H1 (cell line): ENCODE data around the gene LDB1. TPM values are rescaled to one million over a fixed set of nuclear protein-coding genes. Genes with fewer than 3 reads are reported as not detected.

Source experiments
- CTCF ChIA-PET: fragments of 300-600 bp; sonication (Branson Sonifier 250); formaldehyde crosslinking; loops from one replicate; lab custom pipeline; 2021; ENCODE audit not compliant: partially characterized antibody; lab: Charles Lee
- POLR2A ChIA-PET: fragments of 300-600 bp; sonication (Branson Sonifier 250); formaldehyde crosslinking; loops from one replicate; lab custom pipeline; 2021; ENCODE audit warnings: inconsistent platforms; ENCODE audit not compliant: partially characterized antibody; lab: Charles Lee
- DNase-seq, 2 experiments: peaks; one replicate each; pipeline versions ENCODE4 v3.0.0 to v3.0.0-alpha.2; 2010 to 2022; ENCODE audit warnings: low spot score in 2 of 2, low read depth in 1 of 2, mixed read lengths in 1 of 2
- FAIRE-seq: peaks from 2 replicates; lab custom pipeline; 2011; peaks lifted over from hg19 to GRCh38; lab: Jason Lieb, UNC
- H2AFZ ChIP-seq: 2 replicates; pipeline ENCODE4 v1.8.1; 2012; ENCODE audit warnings: low read length, inconsistent platforms
- H2AK5ac ChIP-seq: 2 replicates; pipeline ENCODE4 v1.6.1; 2013; ENCODE audit warnings: low read depth, low read length
- H2BK120ac ChIP-seq: replicated peaks from 2 replicates; pipeline ENCODE3; 2013; ENCODE audit warnings: low read depth, low read length, inconsistent platforms
- H2BK12ac ChIP-seq: 2 replicates; pipeline ENCODE4 v1.6.1; 2013; ENCODE audit warnings: low read depth, low read length
- H2BK15ac ChIP-seq: 2 replicates; pipeline ENCODE4 v1.6.1; 2013; ENCODE audit warnings: low read length
- H2BK20ac ChIP-seq: 2 replicates; pipeline ENCODE4 v1.6.1; 2013; ENCODE audit warnings: low read length
- H2BK5ac ChIP-seq: 2 replicates; pipeline ENCODE4 v1.6.1; 2013; ENCODE audit warnings: low read depth, low read length
- H3K14ac ChIP-seq: 2 replicates; pipeline ENCODE4 v1.6.1; 2013; ENCODE audit warnings: inconsistent platforms; ENCODE audit not compliant: insufficient read length
- H3K18ac ChIP-seq: 2 replicates; pipeline ENCODE4 v1.6.1; 2013; ENCODE audit warnings: low read length; ENCODE audit errors: extremely low read depth
- H3K23ac ChIP-seq: 2 replicates; pipeline ENCODE4 v1.6.1; 2013; ENCODE audit warnings: inconsistent platforms; ENCODE audit not compliant: insufficient read length
- H3K23me2 ChIP-seq: 2 replicates; pipeline ENCODE4 v1.6.1; 2013; ENCODE audit warnings: low read depth, low read length
- H3K27ac ChIP-seq: 2 replicates; pipeline ENCODE4 v1.6.1; 2011; ENCODE audit warnings: low read depth, low read length, inconsistent platforms
- H3K27me3 ChIP-seq, 4 experiments: replicated peaks in 1 of 4; 1 replicate in 1 of 4; 2 replicates in 3 of 4; pipeline versions ENCODE4 v1.6.1 to v1.8.1; 2011 to 2013; ENCODE audit warnings: low read length in 3 of 4, mild to moderate bottlenecking in 3 of 4, inconsistent platforms in 2 of 4, mixed read lengths in 2 of 4, moderate library complexity in 1 of 4; ENCODE audit not compliant: control insufficient read depth in 3 of 4, insufficient read depth in 3 of 4; ENCODE audit errors: extremely low read depth in 1 of 4
- H3K36me3 ChIP-seq, 4 experiments: 2 replicates each; pipeline versions ENCODE4 v1.6.1 to v1.8.1; 2011 to 2013; ENCODE audit warnings: mild to moderate bottlenecking in 4 of 4, low read length in 3 of 4, moderate library complexity in 2 of 4, control low read depth in 1 of 4, inconsistent platforms in 1 of 4; ENCODE audit not compliant: insufficient read depth in 4 of 4, control insufficient read depth in 2 of 4
- H3K4ac ChIP-seq: replicated peaks from 2 replicates; pipeline ENCODE3; 2013; ENCODE audit warnings: low read length, low read depth, mixed read lengths, inconsistent platforms; ENCODE audit not compliant: insufficient read length
- H3K4me1 ChIP-seq, 4 experiments: replicated peaks in 1 of 4; 1 replicate in 1 of 4; 2 replicates in 3 of 4; pipeline versions ENCODE4 v1.6.1 to v1.8.1; 2011 to 2013; ENCODE audit warnings: low read length in 3 of 4, inconsistent platforms in 2 of 4, mixed read lengths in 1 of 4; ENCODE audit not compliant: insufficient read depth in 4 of 4, control insufficient read depth in 3 of 4
- H3K4me2 ChIP-seq, 2 experiments: 2 replicates each; pipeline versions ENCODE4 v1.6.1 to v1.8.1; 2011 to 2013; ENCODE audit warnings: low read depth in 2 of 2, low read length in 2 of 2, control low read depth in 1 of 2, inconsistent platforms in 1 of 2, mild to moderate bottlenecking in 1 of 2; ENCODE audit not compliant: insufficient read depth in 1 of 2
- H3K4me3 ChIP-seq, 4 experiments: fragments of 200-600, 300-600 bp in 1 of 4; sonication (generic), shearing (Covaris generic), sonication (Bioruptor Twin) in 1 of 4; 2 replicates each; pipeline versions ENCODE4 v1.5.1 to v1.8.1; 2011 to 2016; ENCODE audit warnings: low read length in 4 of 4, low read depth in 3 of 4, control low read depth in 2 of 4, inconsistent platforms in 2 of 4, mild to moderate bottlenecking in 2 of 4, mixed read lengths in 1 of 4, moderate library complexity in 1 of 4; ENCODE audit not compliant: insufficient read depth in 2 of 4; ENCODE audit errors: extremely low read depth in 1 of 4
- H3K56ac ChIP-seq: replicated peaks from 2 replicates; pipeline ENCODE3; 2013; ENCODE audit warnings: low read depth, mild to moderate bottlenecking, mixed read lengths, low read length, inconsistent platforms; ENCODE audit not compliant: insufficient read length
- H3K79me1 ChIP-seq: 2 replicates; pipeline ENCODE4 v1.6.1; 2013; ENCODE audit warnings: low read depth, low read length, control low read depth
- H3K79me2 ChIP-seq, 2 experiments: 2 replicates each; pipeline versions ENCODE4 v1.6.1 to v1.8.1; 2012 to 2013; ENCODE audit warnings: low read length in 2 of 2, mild to moderate bottlenecking in 2 of 2, inconsistent platforms in 1 of 2; ENCODE audit not compliant: insufficient read depth in 2 of 2, control insufficient read depth in 1 of 2
- H3K9ac ChIP-seq, 4 experiments: replicated peaks in 1 of 4; 1 replicate in 1 of 4; 2 replicates in 3 of 4; pipeline versions ENCODE4 v1.6.1 to v1.8.1; 2011 to 2013; ENCODE audit warnings: low read depth in 3 of 4, low read length in 3 of 4, control low read depth in 2 of 4, mild to moderate bottlenecking in 2 of 4, moderate library complexity in 2 of 4, inconsistent platforms in 1 of 4; ENCODE audit errors: extremely low read depth in 1 of 4
- H3K9me3 ChIP-seq, 2 experiments: 2 replicates each; pipeline versions ENCODE4 v1.6.1 to v1.8.1; 2012 to 2013; ENCODE audit warnings: mild to moderate bottlenecking in 2 of 2, moderate library complexity in 2 of 2, control low read depth in 1 of 2, inconsistent platforms in 1 of 2, low read depth in 1 of 2, low read length in 1 of 2, mixed read lengths in 1 of 2; ENCODE audit not compliant: insufficient read depth in 2 of 2
- H4K20me1 ChIP-seq, 2 experiments: replicated peaks in 1 of 2; 2 replicates each; pipeline versions ENCODE3 to v1.8.1; 2011 to 2013; ENCODE audit warnings: inconsistent platforms in 2 of 2, low read length in 2 of 2, mild to moderate bottlenecking in 1 of 2; ENCODE audit not compliant: insufficient read depth in 2 of 2, control insufficient read depth in 1 of 2
- H4K5ac ChIP-seq: 2 replicates; pipeline ENCODE4 v1.6.1; 2013; ENCODE audit warnings: low read length, low read depth, mixed read lengths, inconsistent platforms; ENCODE audit not compliant: insufficient read length
- H4K8ac ChIP-seq: 2 replicates; pipeline ENCODE4 v1.8.0; 2013; ENCODE audit warnings: mild to moderate bottlenecking, moderate library complexity, low read length, inconsistent platforms; ENCODE audit not compliant: insufficient read depth; ENCODE audit errors: extremely low read depth
- H4K91ac ChIP-seq: replicated peaks from 2 replicates; pipeline ENCODE3; 2013; ENCODE audit warnings: low read length, mixed read lengths, inconsistent platforms; ENCODE audit not compliant: insufficient read length
- ASH2L ChIP-seq: fragments of 200-600, 300-600 bp; sonication (generic); IDR thresholded peaks from one replicate; pipeline ENCODE4 v1.7.1; 2017; ENCODE audit warnings: low read length
- BCL11A ChIP-seq, 2 experiments: IDR thresholded peaks; one replicate each; pipeline ENCODE4 v1.6.1; 2011; ENCODE audit warnings: low read depth in 2 of 2, low read length in 2 of 2, mild to moderate bottlenecking in 2 of 2
- CBX5 ChIP-seq: fragments of 300-800, 300-1000 bp; sonication (generic); IDR thresholded peaks from 2 replicates; pipeline ENCODE4 v1.7.1; 2016; ENCODE audit warnings: antibody characterized with exemption, low read length, low read depth
- KDM4A ChIP-seq: IDR thresholded peaks from one replicate; pipeline ENCODE4 v1.7.1; 2012; ENCODE audit warnings: low read depth, mild to moderate bottlenecking, moderate library complexity, low read length, inconsistent platforms; ENCODE audit not compliant: severe bottlenecking
- NANOG ChIP-seq: IDR thresholded peaks from 2 replicates; pipeline ENCODE4 v1.6.1; 2011; ENCODE audit warnings: low read length, low read depth, mild to moderate bottlenecking, inconsistent platforms; ENCODE audit not compliant: insufficient read depth, poor library complexity, severe bottlenecking
- WGBS, 2 experiments: shearing (Covaris generic) in 1 of 2; methylation state at CpG; one replicate each; pipeline versions ENCODE4 v1.1.6 to v1.1.7; 2013 to 2015; ENCODE audit warnings: low lambda C conversion rate in 2 of 2, mixed read lengths in 2 of 2, inconsistent platforms in 1 of 2, low coverage in 1 of 2, missing lambda C conversion rate in 1 of 2; ENCODE audit not compliant: insufficient replicate concordance in 2 of 2, insufficient coverage in 1 of 2, insufficient read length in 1 of 2; ENCODE audit errors: extremely low coverage in 1 of 2, missing lambda C conversion rate in 1 of 2; 5-methylcytosine and 5-hydroxymethylcytosine counted together
- polyA plus RNA-seq, 7 experiments: library from polyadenylated mRNA; depleted of rRNA in 3 of 7; stranded (reverse) in 5 of 7; unstranded in 2 of 7; fragments of >200 nt in 5 of 7; fragments of 200-250 nt in 2 of 7; gene quantifications; 1 replicate in 5 of 7; 2 replicates in 1 of 7; 4 replicates in 1 of 7; pipeline versions ENCODE4 v1.2.1 to v1.2.3, GENCODE V29; 2011 to 2013; ENCODE audit warnings: missing spikeins in 2 of 7, mixed read lengths in 2 of 7
- total RNA-seq: library from RNA; stranded (reverse); fragmentation: NEBNext Ultra II Directional; extraction: Animal tissue kit (Norgen Biotek cat#: 25700); gene quantifications from 2 replicates; pipeline ENCODE4 v1.2.1, GENCODE V29; 2021
- TF ChIP-seq, protein P1 (sequence below): IDR thresholded peaks from 2 replicates; pipeline ENCODE4 v1.6.1; 2012; ENCODE audit warnings: inconsistent platforms

LDB1 gene
- total and polyA plus RNA-seq, 2 of the 8 experiments (the other 6 are each of a cell fraction or from before 2014, with no cell fraction given): 88.4 to 138 TPM

DNA sequence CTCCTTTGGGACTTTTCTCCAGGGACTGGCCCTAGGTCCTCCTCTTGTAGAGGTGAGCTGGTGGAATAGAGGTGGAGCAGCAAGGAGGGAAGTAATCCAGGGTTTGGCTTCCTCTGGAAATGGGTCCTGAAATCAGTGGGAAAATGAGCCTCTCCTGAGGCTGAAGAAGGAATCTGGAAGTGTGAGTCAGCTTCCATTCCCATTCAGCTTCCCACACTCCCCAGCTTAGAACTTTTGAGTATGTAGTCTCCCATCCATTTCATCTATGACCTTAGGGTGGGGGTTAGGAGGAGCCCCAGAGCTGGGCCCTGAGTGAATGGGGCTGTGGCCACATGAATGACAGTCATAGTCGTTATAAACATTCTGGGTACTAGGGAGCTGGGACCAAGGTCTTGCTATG is 17.7 kb downstream of the LDB1 start:
- H3K14ac ChIP-seq: no peak overlapping the region
- FAIRE-seq (no peak), DNase-seq (no peak)
- H3K4me3 ChIP-seq: no peak overlapping the region
- no peaks in the 10 kb centered on the region for H3K27me3 ChIP-seq
- H4K91ac ChIP-seq: no peak overlapping the region
- no peaks in the 10 kb centered on the region for H3K9me3 ChIP-seq
- H3K4ac ChIP-seq: no peak overlapping the region
- H4K8ac ChIP-seq: 0 out of 2 replicates have a peak overlapping the region, but pooled peaks have one; percentile 3
- H3K27ac ChIP-seq: no peak overlapping the region
- H3K18ac ChIP-seq: no peak overlapping the region
- no peak overlapping the region for H3K56ac ChIP-seq
- no peaks in the 10 kb centered on the region for H3K79me1 ChIP-seq
- H3K4me2 ChIP-seq: no peak overlapping the region
- no peaks in the 10 kb centered on the region for H3K79me2 ChIP-seq
- no peaks in the 10 kb centered on the region for H3K4me1 ChIP-seq
- ChIA-PET CTCF (interaction anchor here (1.4 to 8.7 kb wide), 5 partner anchors 8 to 44 kb away, joined by 3 to 86 read pairs (median 5); no protein-coding TSS in a partner anchor), POLR2A (interaction anchor here (0.7 to 4.9 kb wide), 16 partner anchors 8 to 218 kb away, joined by 3 to 34 read pairs (median 5); partner anchors contain the start of genes LDB1 and NOLC1)
- H3K23ac ChIP-seq: no peak overlapping the region
- peaks cover 0 to 2% of the 10 kb centered on the region in 2 experiments for H4K20me1 ChIP-seq
- no peak overlapping the region for H2BK15ac ChIP-seq
- H2BK12ac ChIP-seq: no peak overlapping the region
- H3K9ac ChIP-seq: no peak overlapping the region
- H3K36me3 ChIP-seq: peaks cover 2 to 30% (median 7%) of the 10 kb centered on the region in 4 experiments; a peak in 6 of 8 replicates
- H2BK120ac ChIP-seq: no peak overlapping the region
- H4K5ac ChIP-seq: no peak overlapping the region
- no peak overlapping the region for H2AFZ ChIP-seq
- H2BK5ac ChIP-seq: no peak overlapping the region
- TF ChIP-seq BCL11A (IDR thresholded peaks at IDR 0.05; ENCODE audit: low read depth in 2 of 2, low read length in 2 of 2): no peak
- TF ChIP-seq, protein P1, sequence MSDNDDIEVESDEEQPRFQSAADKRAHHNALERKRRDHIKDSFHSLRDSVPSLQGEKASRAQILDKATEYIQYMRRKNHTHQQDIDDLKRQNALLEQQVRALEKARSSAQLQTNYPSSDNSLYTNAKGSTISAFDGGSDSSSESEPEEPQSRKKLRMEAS: no peak
- no peak for TF ChIP-seq NANOG
- no peak for TF ChIP-seq KDM4A
- no peak for TF ChIP-seq ASH2L
- TF ChIP-seq CBX5: no peak
- H2AK5ac ChIP-seq: no peak overlapping the region
- no peak overlapping the region for H2BK20ac ChIP-seq
- no peaks in the 10 kb centered on the region for H3K23me2 ChIP-seq
- WGBS, 2 experiments: 100% methylated on average over 1 of the region's 1 CpG; no CpG with 5 or more reads in 1 of the 2 experiments
